H1 (cell line): ENCODE data around the gene RAPGEF5. TPM values are rescaled to one million over a fixed set of nuclear protein-coding genes. Genes with fewer than 3 reads are reported as not detected.

Experiments used
- CREB1 ChIP-seq: IDR thresholded peaks from 2 replicates; pipeline ENCODE4 v1.6.1; 2012; ENCODE audit warnings: inconsistent platforms
- JUN ChIP-seq: IDR thresholded peaks from 2 replicates; pipeline ENCODE4 v1.6.1; 2011; ENCODE audit warnings: low read depth, mild to moderate bottlenecking, improper control_type of control experiment, low read length
- MAX ChIP-seq: IDR thresholded peaks from 2 replicates; pipeline ENCODE4 v1.6.1; 2012; ENCODE audit warnings: inconsistent platforms
- polyA plus RNA-seq, 7 experiments: library from polyadenylated mRNA; depleted of rRNA in 3 of 7; stranded (reverse) in 5 of 7; unstranded in 2 of 7; fragments of >200 nt in 5 of 7; fragments of 200-250 nt in 2 of 7; gene quantifications; 1 replicate in 5 of 7; 2 replicates in 1 of 7; 4 replicates in 1 of 7; pipeline versions ENCODE4 v1.2.1 to v1.2.3, GENCODE V29; 2011 to 2013; ENCODE audit warnings: missing spikeins in 2 of 7, mixed read lengths in 2 of 7
- total RNA-seq: library from RNA; stranded (reverse); fragmentation: NEBNext Ultra II Directional; extraction: Animal tissue kit (Norgen Biotek cat#: 25700); gene quantifications from 2 replicates; pipeline ENCODE4 v1.2.1, GENCODE V29; 2021

The RAPGEF5 gene
- total and polyA plus RNA-seq, 2 of the 8 experiments (the other 6 are each of a cell fraction or from before 2014, with no cell fraction given), result 4.4 to 22.9 TPM

DNA sequence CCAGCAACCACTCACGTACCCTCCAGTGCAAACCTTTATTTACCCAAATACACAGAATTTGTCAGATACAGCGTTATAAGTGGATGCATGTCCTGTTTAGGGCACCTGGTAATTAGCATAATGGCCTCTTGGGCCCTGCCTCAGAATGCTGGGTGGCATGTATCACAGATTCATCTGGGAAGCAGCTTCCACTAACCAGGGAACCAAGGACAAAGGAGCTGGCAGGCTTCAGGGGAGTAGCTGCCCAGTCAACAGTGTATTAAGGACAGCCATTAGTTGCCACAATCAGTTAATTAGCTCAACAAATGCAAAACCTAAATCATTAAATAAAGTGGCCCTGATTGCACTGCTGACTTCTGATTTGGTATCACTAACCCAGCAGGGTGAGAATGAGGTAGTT, 105.7 kb downstream of the RAPGEF5 start (continued):
- TF ChIP-seq MAX (no peak), JUN (no peak), CREB1 (no peak)
